IMR-90 (cell line): ENCODE measurements around the gene MAS1. TPM values are rescaled to one million over a fixed set of nuclear protein-coding genes. Genes with fewer than 3 reads are reported as not detected.

ENCODE experiments used
- ATAC-seq: fragments of 200-7000 bp; cut with Tn5 transposase; 2 replicates; pipeline ENCODE4 v1.9.1; 2020; ENCODE audit warnings: low read depth, mild to moderate bottlenecking, moderate library complexity
- BruUV-seq: library from RNA; stranded (reverse); fragments of 400-500 nt; replicated peaks from 2 replicates; lab custom pipeline; 2021; lab: Mats Ljungman, UMichigan
- CTCF ChIA-PET: fragments of 300-600 bp; formaldehyde crosslinking; extraction: SDS; loops from one replicate; lab custom pipeline; 2021; ENCODE audit warnings: antibody characterized with exemption; lab: Yijun Ruan, JAX
- POLR2A ChIA-PET: fragments of 300-600 bp; sonication (Branson Sonifier 250); formaldehyde crosslinking; loops from one replicate; lab custom pipeline; 2022; ENCODE audit warnings: antibody characterized with exemption; ENCODE audit not compliant: unreplicated experiment; lab: Charles Lee
- DNase-seq: peaks from one replicate; pipeline ENCODE4 v3.0.0; 2013
- H2AFZ ChIP-seq: replicated peaks from 2 replicates; pipeline ENCODE3; 2013; ENCODE audit warnings: low read length, mild to moderate bottlenecking; ENCODE audit not compliant: poor library complexity
- H2AK5ac ChIP-seq: 2 replicates; pipeline ENCODE4 v1.6.1; 2013; ENCODE audit warnings: low read depth, low read length, inconsistent platforms
- H2AK9ac ChIP-seq: replicated peaks from 2 replicates; pipeline ENCODE3; 2013; ENCODE audit warnings: mild to moderate bottlenecking, low read depth, low read length, moderate library complexity; ENCODE audit not compliant: poor library complexity
- H2BK120ac ChIP-seq: 2 replicates; pipeline ENCODE4 v1.6.1; 2013; ENCODE audit warnings: low read depth, low read length, inconsistent platforms
- H2BK15ac ChIP-seq: 3 replicates; pipeline ENCODE4 v1.6.1; 2013; ENCODE audit warnings: low read depth, low read length, inconsistent platforms
- H2BK20ac ChIP-seq: 2 replicates; pipeline ENCODE4 v1.6.1; 2013; ENCODE audit warnings: low read depth, mild to moderate bottlenecking, inconsistent platforms, low read length, moderate library complexity
- H2BK5ac ChIP-seq: 2 replicates; pipeline ENCODE4 v1.6.1; 2013; ENCODE audit warnings: mild to moderate bottlenecking, low read depth, low read length, inconsistent platforms; ENCODE audit not compliant: poor library complexity, severe bottlenecking
- H3K14ac ChIP-seq: replicated peaks from 2 replicates; pipeline ENCODE4 v1.6.1; 2013; ENCODE audit warnings: low read depth, low read length, inconsistent platforms
- H3K18ac ChIP-seq: 2 replicates; pipeline ENCODE4 v1.6.1; 2013; ENCODE audit warnings: low read depth, low read length, control low read depth
- H3K23ac ChIP-seq: 2 replicates; pipeline ENCODE4 v1.6.1; 2013; ENCODE audit warnings: low read depth, low read length, inconsistent platforms
- H3K27ac ChIP-seq: 2 replicates; pipeline ENCODE4 v1.5.1; 2013; ENCODE audit warnings: mild to moderate bottlenecking, control low read depth, low read length; ENCODE audit not compliant: insufficient read depth
- H3K27me3 ChIP-seq: 2 replicates; pipeline ENCODE4 v1.6.1; 2013; ENCODE audit warnings: low read length; ENCODE audit not compliant: control insufficient read depth, insufficient read depth
- H3K36me3 ChIP-seq: 2 replicates; pipeline ENCODE4 v1.6.1; 2013; ENCODE audit warnings: low read length, mixed read lengths; ENCODE audit not compliant: control insufficient read depth, insufficient read depth
- H3K4ac ChIP-seq: 2 replicates; pipeline ENCODE4 v1.6.1; 2013; ENCODE audit warnings: low read depth, low read length, inconsistent platforms
- H3K4me1 ChIP-seq: 2 replicates; pipeline ENCODE4 v1.6.1; 2013; ENCODE audit warnings: low read length, mixed read lengths; ENCODE audit not compliant: control insufficient read depth, insufficient read depth
- H3K4me2 ChIP-seq: 2 replicates; pipeline ENCODE4 v1.6.1; 2013; ENCODE audit warnings: low read depth, mild to moderate bottlenecking, control low read depth, low read length, moderate library complexity
- H3K4me3 ChIP-seq: 2 replicates; pipeline ENCODE4 v1.5.1; 2013; ENCODE audit warnings: low read depth, mild to moderate bottlenecking, control low read depth, low read length, moderate library complexity; ENCODE audit not compliant: insufficient read depth
- H3K56ac ChIP-seq: 2 replicates; pipeline ENCODE4 v1.6.1; 2013; ENCODE audit warnings: low read length, inconsistent platforms; ENCODE audit not compliant: insufficient read depth; ENCODE audit errors: extremely low read depth
- H3K79me1 ChIP-seq, 2 experiments: 2 replicates each; pipeline ENCODE4 v1.6.1; 2013; ENCODE audit warnings: low read length in 2 of 2, inconsistent platforms in 1 of 2, low read depth in 1 of 2
- H3K9ac ChIP-seq: 2 replicates; pipeline ENCODE4 v1.6.1; 2013; ENCODE audit warnings: low read depth, low read length, control low read depth
- H3K9me1 ChIP-seq: 2 replicates; pipeline ENCODE4 v1.6.1; 2013; ENCODE audit warnings: low read length, inconsistent platforms; ENCODE audit not compliant: insufficient read depth
- H3K9me3 ChIP-seq: 2 replicates; pipeline ENCODE4 v1.6.1; 2013; ENCODE audit warnings: low read length; ENCODE audit not compliant: control insufficient read depth, insufficient read depth
- H4K20me1 ChIP-seq: 2 replicates; pipeline ENCODE4 v1.6.1; 2013; ENCODE audit warnings: low read length, inconsistent platforms; ENCODE audit not compliant: insufficient read depth
- H4K5ac ChIP-seq: 2 replicates; pipeline ENCODE4 v1.6.1; 2013; ENCODE audit warnings: mild to moderate bottlenecking, low read depth, low read length, control low read depth
- H4K8ac ChIP-seq, 2 experiments: 2 replicates each; pipeline ENCODE4 v1.6.1; 2013; ENCODE audit warnings: low read depth in 2 of 2, low read length in 2 of 2, control low read depth in 1 of 2, inconsistent platforms in 1 of 2
- H4K91ac ChIP-seq: 2 replicates; pipeline ENCODE4 v1.6.1; 2013; ENCODE audit warnings: low read depth, low read length, inconsistent platforms; ENCODE audit not compliant: insufficient read depth
- BHLHE40 ChIP-seq: fragments of 150-350 bp; IDR thresholded peaks from 2 replicates; pipeline ENCODE4 v1.6.1; 2016; ENCODE audit warnings: mild to moderate bottlenecking, low read depth, low read length
- CEBPB ChIP-seq: IDR thresholded peaks from 2 replicates; pipeline ENCODE4 v1.6.1; 2012; ENCODE audit warnings: low read depth, low read length, improper control_type of control experiment
- CHD1 ChIP-seq: IDR thresholded peaks from 2 replicates; pipeline ENCODE4 v1.6.1; 2012; ENCODE audit warnings: low read depth, low read length, improper control_type of control experiment
- FOS ChIP-seq: fragments of 150-350 bp; IDR thresholded peaks from 2 replicates; pipeline ENCODE4 v1.6.1; 2016; ENCODE audit warnings: low read depth, low read length
- MAFK ChIP-seq: IDR thresholded peaks from 2 replicates; pipeline ENCODE4 v1.6.1; 2012; ENCODE audit warnings: low read depth, low read length, improper control_type of control experiment
- MAZ ChIP-seq: IDR thresholded peaks from 2 replicates; pipeline ENCODE4 v1.6.1; 2012; ENCODE audit warnings: low read depth, mild to moderate bottlenecking, low read length, improper control_type of control experiment, moderate library complexity, borderline replicate concordance
- MXI1 ChIP-seq: IDR thresholded peaks from 2 replicates; pipeline ENCODE4 v1.6.1; 2012; ENCODE audit warnings: low read depth, mild to moderate bottlenecking, low read length, moderate library complexity, borderline replicate concordance
- NFE2L2 ChIP-seq: fragments of 150-350 bp; IDR thresholded peaks from 2 replicates; pipeline ENCODE4 v1.6.1; 2016; ENCODE audit warnings: low read depth, mild to moderate bottlenecking, low read length
- POLR2A ChIP-seq: IDR thresholded peaks from 2 replicates; pipeline ENCODE4 v1.6.1; 2012; ENCODE audit warnings: mild to moderate bottlenecking, low read depth, low read length
- RAD21 ChIP-seq: IDR thresholded peaks from 2 replicates; pipeline ENCODE4 v1.6.1; 2012; ENCODE audit warnings: low read length, improper control_type of control experiment
- RCOR1 ChIP-seq: IDR thresholded peaks from 2 replicates; pipeline ENCODE4 v1.6.1; 2012; ENCODE audit warnings: mild to moderate bottlenecking, low read length, improper control_type of control experiment; ENCODE audit not compliant: insufficient replicate concordance
- RFX5 ChIP-seq: IDR thresholded peaks from 2 replicates; pipeline ENCODE4 v1.8.0; 2012; ENCODE audit warnings: low read depth, mild to moderate bottlenecking, low read length, moderate library complexity
- SMC3 ChIP-seq: fragments of 150-350 bp; IDR thresholded peaks from 2 replicates; pipeline ENCODE4 v1.6.1; 2016; ENCODE audit warnings: low read depth, mild to moderate bottlenecking, antibody characterized with exemption, low read length, moderate library complexity
- WGBS, 2 experiments: methylation state at CpG; one replicate each; pipeline versions ENCODE4 v1.1.5 to v1.1.7; 2013; ENCODE audit warnings: missing lambda C conversion rate in 2 of 2; ENCODE audit not compliant: insufficient read length in 1 of 2; ENCODE audit errors: extremely low coverage in 2 of 2; 5-methylcytosine and 5-hydroxymethylcytosine counted together
- dilution Hi-C: fragments of 300-500 bp; cut with HindIII; formaldehyde crosslinking; loops from one replicate; pipeline ENCODE4 v1.14.3; 2018; ENCODE audit warnings: low sequenced_read_pairs; ENCODE audit not compliant: unreplicated experiment
- in situ Hi-C: fragments of 300-500 bp; cut with MboI; formaldehyde crosslinking; loops from 3 replicates; pipeline ENCODE4 v1.14.3; 2019; ENCODE audit warnings: low sequenced_read_pairs, inconsistent platforms, mixed read lengths
- intact Hi-C: fragments of 100-400 bp; cut with micrococcal nuclease; formaldehyde crosslinking; loops from 2 replicates; pipeline ENCODE4 v1.10.0; 2022
- polyA plus RNA-seq, 3 experiments: library from polyadenylated mRNA; depleted of rRNA; stranded (reverse); fragments of >200 nt; gene quantifications; 2 replicates each; pipeline ENCODE4 v1.2.3, GENCODE V29; 2012; ENCODE audit warnings: low replicate concordance in 1 of 3
- total RNA-seq: library from RNA; depleted of rRNA; stranded (reverse); fragments of >200 nt; gene quantifications from 2 replicates; pipeline ENCODE4 v1.2.3, GENCODE V29; 2012
- TF ChIP-seq, protein P1 (sequence below): fragments of 150-350 bp; IDR thresholded peaks from 2 replicates; pipeline ENCODE4 v1.6.1; 2016; ENCODE audit warnings: low read depth, mild to moderate bottlenecking, low read length, moderate library complexity, borderline replicate concordance
- TF ChIP-seq, protein P2 (sequence below): fragments of 150-350 bp; IDR thresholded peaks from 2 replicates; pipeline ENCODE4 v1.6.1; 2017; ENCODE audit warnings: mild to moderate bottlenecking, antibody characterized with exemption, low read length, low read depth
- TF ChIP-seq, protein P3 (sequence below): conservative IDR thresholded peaks from 2 replicates; pipeline ENCODE4 v1.5.1; 2012; ENCODE audit warnings: mild to moderate bottlenecking, low read depth, low read length, improper control_type of control experiment

Gene MAS1
- total and polyA plus RNA-seq, 2 of the 4 experiments (the other 2 are of a cell fraction) = under 0.01 TPM; not detected in 1

DNA sequence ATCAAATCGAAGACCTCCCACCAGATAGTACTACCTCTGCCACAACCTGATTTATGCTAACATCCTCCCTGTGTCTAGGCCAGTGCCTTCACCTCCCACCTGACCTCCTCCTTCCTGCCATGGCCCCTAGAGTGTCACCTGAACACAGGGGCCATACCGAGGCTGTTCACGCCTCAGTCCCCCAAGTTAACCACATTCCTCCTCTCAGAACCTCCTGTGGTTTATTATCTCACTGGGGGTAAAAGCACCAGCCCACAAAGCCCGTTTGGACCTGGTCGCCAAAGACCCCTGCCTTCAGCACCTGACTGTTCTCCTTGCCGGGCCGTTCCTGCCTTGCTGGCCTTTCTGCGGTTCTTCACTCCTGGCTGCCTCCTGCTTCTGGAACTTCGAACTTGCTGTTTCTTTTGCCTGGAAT, 13.7 kb downstream of the MAS1 start:
- dilution Hi-C loops (no loop called here), intact Hi-C loops (no loop called here), in situ Hi-C loops (no loop called here)
- H2AK9ac ChIP-seq = no peak overlapping the region
- no peak overlapping the region for H3K27ac ChIP-seq
- H4K5ac ChIP-seq = no peak overlapping the region
- no peak overlapping the region for H2BK15ac ChIP-seq
- ChIA-PET CTCF (no interaction called here), POLR2A (no interaction called here)
- ATAC-seq (no peak), DNase-seq (no peak)
- H3K18ac ChIP-seq = no peak overlapping the region
- H3K4me2 ChIP-seq = no peak overlapping the region
- H3K14ac ChIP-seq = no peak overlapping the region
- H2AK5ac ChIP-seq = no peak overlapping the region; the same call in 1 of the 2 replicates
- no peak overlapping the region for H3K4me3 ChIP-seq
- no peak overlapping the region for H3K23ac ChIP-seq
- no peak overlapping the region for H4K91ac ChIP-seq
- no peaks in the 10 kb centered on the region for H3K9me3 ChIP-seq
- H3K9ac ChIP-seq = no peak overlapping the region
- 82% methylated on average over 6 of the region's 9 CpGs; no CpG with 5 or more reads in 1 of the 2 experiments for WGBS, 2 experiments
- H2BK5ac ChIP-seq = no peak overlapping the region
- H4K8ac ChIP-seq = no peak overlapping the region
- H4K20me1 ChIP-seq = no peaks in the 10 kb centered on the region; the same call in 1 of the 2 replicates
- H2BK120ac ChIP-seq = no peak overlapping the region
- H3K36me3 ChIP-seq = no peaks in the 10 kb centered on the region
- TF ChIP-seq, protein P1, sequence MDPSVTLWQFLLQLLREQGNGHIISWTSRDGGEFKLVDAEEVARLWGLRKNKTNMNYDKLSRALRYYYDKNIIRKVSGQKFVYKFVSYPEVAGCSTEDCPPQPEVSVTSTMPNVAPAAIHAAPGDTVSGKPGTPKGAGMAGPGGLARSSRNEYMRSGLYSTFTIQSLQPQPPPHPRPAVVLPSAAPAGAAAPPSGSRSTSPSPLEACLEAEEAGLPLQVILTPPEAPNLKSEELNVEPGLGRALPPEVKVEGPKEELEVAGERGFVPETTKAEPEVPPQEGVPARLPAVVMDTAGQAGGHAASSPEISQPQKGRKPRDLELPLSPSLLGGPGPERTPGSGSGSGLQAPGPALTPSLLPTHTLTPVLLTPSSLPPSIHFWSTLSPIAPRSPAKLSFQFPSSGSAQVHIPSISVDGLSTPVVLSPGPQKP = no peak
- TF ChIP-seq CHD1 (no peak), RFX5 (no peak), MAFK (no peak), POLR2A (no peak), RAD21 (no peak), RCOR1 (no peak), SMC3 (no peak), MXI1 (no peak), BHLHE40 (no peak), FOS (no peak), NFE2L2 (no peak), MAZ (no peak), CEBPB (no peak)
- TF ChIP-seq, protein P2, sequence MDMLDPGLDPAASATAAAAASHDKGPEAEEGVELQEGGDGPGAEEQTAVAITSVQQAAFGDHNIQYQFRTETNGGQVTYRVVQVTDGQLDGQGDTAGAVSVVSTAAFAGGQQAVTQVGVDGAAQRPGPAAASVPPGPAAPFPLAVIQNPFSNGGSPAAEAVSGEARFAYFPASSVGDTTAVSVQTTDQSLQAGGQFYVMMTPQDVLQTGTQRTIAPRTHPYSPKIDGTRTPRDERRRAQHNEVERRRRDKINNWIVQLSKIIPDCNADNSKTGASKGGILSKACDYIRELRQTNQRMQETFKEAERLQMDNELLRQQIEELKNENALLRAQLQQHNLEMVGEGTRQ = no peak
- TF ChIP-seq, protein P3, sequence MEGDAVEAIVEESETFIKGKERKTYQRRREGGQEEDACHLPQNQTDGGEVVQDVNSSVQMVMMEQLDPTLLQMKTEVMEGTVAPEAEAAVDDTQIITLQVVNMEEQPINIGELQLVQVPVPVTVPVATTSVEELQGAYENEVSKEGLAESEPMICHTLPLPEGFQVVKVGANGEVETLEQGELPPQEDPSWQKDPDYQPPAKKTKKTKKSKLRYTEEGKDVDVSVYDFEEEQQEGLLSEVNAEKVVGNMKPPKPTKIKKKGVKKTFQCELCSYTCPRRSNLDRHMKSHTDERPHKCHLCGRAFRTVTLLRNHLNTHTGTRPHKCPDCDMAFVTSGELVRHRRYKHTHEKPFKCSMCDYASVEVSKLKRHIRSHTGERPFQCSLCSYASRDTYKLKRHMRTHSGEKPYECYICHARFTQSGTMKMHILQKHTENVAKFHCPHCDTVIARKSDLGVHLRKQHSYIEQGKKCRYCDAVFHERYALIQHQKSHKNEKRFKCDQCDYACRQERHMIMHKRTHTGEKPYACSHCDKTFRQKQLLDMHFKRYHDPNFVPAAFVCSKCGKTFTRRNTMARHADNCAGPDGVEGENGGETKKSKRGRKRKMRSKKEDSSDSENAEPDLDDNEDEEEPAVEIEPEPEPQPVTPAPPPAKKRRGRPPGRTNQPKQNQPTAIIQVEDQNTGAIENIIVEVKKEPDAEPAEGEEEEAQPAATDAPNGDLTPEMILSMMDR = no peak
- no TSS peak for BruUV-seq
- H3K79me1 ChIP-seq = no peaks in the 10 kb centered on the region
- H3K4ac ChIP-seq = no peak overlapping the region
- H3K27me3 ChIP-seq = peaks cover 13% of the 10 kb centered on the region
- H2BK20ac ChIP-seq = no peak overlapping the region
- H3K4me1 ChIP-seq = peaks cover 5% of the 10 kb centered on the region
- no peak overlapping the region for H2AFZ ChIP-seq
- H3K56ac ChIP-seq = no peak overlapping the region
- H3K9me1 ChIP-seq = peaks cover 6% of the 10 kb centered on the region
